Measurements from ENCODE around the gene AHRR.
"Not testable (repeated sequence)": the region's sequence is repeated elsewhere in the genome, so short reads cannot be mapped to it uniquely, and the experiment has no call there.

Gene AHRR

DNA sequence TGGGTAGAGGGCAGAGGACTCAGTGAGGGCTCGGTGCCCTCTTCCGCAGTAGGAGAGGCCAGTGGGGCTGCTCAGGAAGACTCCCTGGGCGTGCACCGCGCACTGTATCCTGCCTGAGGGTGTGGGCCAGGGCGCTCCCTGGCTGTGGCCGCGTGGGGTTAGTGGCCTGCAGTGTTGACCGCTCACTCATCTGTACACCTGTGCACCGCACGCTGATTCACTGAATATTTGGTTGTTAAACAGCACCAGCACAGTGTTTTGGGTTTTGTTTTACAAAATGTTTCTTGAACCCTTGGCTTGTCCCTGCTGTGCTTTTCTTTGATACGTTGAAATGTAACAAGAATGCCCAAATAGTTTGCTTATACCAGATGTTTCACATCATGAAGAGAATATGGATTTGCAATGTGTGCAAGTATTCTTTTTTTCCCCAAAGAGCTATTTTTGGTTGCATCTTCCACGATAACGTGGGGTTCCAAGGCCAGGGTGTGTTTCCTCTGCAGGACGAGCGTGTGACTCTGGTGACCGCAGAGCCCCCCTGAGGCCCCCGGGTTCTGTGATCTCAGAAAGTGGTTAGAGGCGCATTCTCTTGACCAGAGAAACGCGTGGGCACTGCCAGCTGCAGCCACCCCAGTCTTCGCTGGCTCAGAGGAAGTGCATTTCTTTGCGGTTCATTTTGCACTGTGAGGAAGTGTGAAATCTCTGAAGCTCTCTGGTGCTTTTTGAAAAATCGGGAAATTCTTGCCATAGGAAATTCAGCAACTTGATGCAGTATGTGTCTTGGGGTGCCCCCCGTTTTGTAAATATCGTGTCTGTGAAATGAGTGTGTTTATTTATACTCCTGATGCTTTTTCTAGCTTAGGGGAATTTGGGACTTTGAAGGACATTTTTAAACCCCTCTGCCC is 46.9 kb downstream of the AHRR start:
- DNase-seq, result no peak

GRCh38 chr5:369151-369868 is 47.8 kb downstream of the AHRR start:
- no peak for DNase-seq

DNA sequence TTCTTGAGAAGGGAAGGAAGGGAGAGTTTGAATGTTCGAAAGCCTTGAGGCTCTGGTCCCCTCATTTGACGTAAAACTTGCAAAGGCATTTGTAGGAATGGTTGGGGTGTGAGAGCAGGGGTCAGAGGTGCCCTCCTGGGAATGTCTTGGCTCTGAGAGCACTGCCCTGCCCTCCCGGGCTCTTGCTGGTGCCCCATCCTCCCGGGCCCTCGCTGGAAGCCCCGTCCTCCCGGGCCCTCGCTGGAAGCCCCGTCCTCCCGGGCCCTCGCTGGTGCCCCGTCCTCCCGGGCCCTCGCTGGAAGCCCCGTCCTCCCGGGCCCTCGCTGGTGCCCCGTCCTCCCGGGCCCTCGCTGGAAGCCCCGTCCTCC is 48.3 kb downstream of the AHRR start:
- DNase-seq, result not testable (repeated sequence)

DNA sequence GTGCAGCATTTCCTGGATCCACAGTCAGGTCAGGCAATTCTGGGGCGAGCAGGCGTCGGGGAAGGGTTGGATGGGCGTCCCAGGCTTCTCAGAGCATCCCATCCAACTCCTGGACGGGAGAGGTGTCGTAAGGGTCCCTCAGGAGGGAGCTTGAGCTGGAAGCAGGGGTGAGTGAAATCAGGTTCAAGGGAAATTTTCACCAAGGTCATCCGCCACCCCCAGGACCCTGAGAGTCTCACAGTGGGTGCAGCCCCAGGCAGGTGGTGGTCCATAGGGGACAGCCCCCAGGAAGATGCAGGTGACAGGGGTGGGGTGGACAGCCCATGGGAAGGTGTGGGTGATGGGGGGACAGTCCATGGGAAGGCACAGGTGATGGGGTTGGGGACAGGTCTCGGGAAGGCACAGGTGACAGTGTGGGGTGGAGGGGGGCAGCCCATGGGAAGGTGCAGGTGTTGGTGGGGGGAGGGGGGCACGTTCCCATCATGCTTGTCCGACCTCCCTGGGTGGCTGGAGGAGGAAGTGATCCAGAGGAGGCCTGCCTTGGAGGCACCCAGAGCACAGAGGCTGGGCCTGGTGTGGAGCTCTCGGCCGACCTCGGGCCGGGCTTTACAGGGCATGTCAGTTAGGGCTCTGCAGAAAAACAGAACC is 48.9 kb downstream of the AHRR start:
- no peak for DNase-seq

DNA sequence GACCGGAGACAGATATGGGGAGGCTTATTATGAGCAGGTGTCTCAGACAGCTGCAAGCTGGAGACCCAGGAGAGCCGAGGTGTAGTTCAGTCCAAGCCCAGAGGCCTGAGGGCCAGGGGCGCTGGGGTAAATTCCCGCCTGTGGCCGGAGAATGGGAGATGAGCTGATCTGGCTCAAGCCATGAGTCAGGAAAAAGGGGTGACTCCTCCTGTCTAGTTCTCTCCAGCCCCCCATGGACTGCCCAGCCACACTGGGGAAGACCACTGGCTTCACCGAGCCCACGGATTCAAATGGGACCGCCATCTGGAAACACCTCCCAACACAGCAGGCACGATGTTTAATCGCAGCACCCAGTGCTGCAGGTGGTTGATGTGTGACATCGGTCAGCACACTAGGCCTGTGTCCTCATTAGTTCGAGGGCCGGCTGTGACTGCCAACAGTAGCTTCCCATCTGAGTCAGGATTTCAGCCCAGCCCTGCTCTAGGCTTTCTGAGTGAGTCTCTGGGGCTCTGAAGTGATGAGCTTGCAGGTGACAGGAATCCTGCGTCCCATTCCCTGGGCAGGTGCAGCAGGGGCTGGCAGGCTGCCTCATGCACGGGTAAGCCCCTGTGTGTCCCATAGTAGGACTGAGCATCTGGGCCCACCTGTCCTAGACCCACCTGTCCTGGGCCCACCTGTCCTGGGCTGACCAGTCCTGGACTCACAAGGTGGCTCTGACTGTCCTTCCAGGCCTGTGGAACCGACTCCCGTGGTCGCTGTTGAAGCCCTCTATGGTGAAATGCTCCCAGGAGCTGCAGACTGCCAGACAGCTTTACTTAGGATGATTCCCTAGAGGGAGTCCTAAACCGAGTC is 49.7 kb downstream of the AHRR start:
- no peak for DNase-seq

DNA sequence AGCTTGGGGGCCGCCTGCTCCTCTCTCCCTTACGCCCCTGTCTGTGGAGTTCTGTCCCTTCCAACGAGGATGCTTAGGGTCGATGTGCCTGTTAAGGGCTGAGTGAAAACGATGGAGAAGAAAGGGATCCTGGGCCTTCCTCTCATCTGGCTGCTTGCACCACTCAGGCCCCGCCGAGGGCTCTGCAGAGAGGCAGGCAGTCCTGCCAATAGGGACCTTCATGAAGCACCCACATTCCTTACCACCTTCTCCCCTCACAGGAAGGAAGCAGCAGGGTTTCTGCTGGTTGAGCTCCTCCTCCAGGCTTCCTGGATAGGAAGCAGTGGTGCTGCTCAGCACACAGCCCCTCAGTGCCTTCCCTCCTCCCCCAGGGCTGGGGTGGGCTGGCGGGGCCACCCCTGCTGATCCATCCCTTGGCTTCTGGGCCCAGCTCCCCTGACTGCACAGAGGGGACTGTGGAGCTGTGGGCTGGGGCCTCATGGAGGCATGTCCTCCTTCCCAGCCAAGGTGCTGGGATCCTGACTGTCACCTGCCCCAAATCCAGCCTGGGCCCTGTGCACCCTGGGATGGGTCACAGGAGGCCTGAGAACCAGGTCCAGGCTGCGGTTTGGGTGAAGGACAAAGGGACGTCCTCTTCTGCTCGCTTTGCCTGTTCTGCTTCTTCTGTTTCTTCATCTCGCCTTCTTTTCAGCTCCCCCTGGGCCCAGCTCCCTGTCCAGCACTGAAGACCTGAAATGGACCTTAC is 50.5 kb downstream of the AHRR start:
- no peak for DNase-seq

GRCh38 chr5:372556-372995 is 51.1 kb downstream of the AHRR start:
- DNase-seq, result no peak

DNA sequence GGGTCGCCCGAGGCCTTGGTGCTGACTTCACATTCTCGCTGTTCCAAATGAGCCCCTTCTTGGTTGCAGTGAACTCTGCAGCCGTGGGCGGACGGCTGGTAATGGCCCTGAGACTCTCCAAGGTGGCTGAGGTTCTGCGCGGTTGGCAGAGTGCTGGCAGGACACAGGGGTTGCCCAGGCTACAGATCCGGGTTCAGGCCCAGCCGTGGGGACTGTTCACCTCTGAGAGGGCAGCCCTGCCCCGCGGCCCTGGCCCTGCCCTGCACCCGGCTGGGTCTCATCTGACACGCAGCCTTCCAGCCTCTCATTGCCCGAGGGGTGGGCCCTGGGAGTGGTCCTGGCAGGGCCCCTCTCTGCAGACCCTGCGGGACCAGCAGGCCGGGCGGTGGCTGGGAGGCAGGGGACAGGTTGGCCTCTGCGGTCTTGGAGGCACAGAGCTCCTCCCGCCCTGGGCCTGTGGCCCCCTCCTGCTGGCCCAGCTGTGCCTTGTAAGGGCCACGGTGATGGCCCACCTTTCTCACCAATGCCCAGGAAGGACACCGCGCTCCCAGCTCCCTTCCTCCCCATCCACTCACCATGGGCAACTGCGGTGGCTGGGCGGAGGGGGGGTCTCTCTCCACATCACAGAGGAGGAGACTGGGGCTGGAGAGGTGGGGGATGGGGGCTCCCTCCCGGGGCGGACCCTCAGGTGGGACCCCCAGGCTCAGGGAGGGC is 51.6 kb downstream of the AHRR start:
- peak; percentile 33 for DNase-seq

GRCh38 chr5:373710-374602 is 52.4 kb downstream of the AHRR start:
- DNase-seq, result peak; percentile 88

- DNase-seq, result no peak
Observed at GRCh38 chr5:374631-375335, 53.3 kb downstream of the AHRR start.

GRCh38 chr5:375336-375920 is 53.9 kb downstream of the AHRR start:
- DNase-seq, result no peak

DNA sequence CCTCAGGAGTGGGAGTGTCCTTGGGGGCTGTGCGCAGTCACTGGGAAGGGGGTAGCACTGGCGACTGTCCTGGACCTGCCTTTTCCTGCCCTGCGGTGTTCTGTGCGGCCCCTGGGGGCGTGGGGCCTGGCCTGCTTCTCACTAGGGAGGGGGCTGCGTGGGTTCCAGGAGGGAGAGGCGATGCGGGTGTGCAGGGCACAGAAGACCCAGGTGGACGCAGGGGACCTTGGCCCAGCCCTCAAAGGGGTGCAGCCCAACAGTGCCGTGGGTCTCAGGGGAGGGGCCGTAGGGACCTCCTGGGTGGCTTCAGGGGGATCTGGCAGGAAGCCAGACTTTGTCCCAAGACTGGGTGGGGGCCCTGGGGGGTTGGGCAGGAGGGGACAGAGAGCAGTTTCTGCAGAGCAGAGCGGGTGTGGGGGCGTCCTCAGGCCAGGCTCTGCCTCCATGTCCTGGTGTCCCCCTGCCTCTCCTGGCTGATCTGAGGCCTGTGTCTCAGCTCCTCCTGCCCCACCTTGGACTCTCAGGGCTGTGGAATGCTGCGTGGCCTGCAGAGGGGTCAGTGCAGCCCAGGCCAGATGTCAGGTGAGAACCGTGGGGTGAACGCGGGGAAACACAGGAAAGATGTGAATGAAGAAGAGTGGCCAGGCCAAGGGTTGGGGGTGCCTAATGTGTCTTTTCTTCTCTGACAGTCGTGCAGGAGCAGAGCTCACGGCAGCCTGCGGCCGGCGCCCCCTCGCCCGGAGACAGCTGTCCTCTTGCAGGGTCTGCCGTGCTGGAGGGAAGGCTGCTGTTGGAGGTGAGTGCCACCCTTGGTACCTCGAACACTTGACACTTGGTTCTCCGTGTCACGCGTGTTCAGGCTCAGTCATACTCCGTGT is 54.6 kb downstream of the AHRR start:
- no peak for DNase-seq

GRCh38 chr5:376799-377325 is 55.3 kb downstream of the AHRR start:
- DNase-seq, result no peak

- DNase-seq, result no peak
Observed at GRCh38 chr5:377326-377981, 55.9 kb downstream of the AHRR start.

DNA sequence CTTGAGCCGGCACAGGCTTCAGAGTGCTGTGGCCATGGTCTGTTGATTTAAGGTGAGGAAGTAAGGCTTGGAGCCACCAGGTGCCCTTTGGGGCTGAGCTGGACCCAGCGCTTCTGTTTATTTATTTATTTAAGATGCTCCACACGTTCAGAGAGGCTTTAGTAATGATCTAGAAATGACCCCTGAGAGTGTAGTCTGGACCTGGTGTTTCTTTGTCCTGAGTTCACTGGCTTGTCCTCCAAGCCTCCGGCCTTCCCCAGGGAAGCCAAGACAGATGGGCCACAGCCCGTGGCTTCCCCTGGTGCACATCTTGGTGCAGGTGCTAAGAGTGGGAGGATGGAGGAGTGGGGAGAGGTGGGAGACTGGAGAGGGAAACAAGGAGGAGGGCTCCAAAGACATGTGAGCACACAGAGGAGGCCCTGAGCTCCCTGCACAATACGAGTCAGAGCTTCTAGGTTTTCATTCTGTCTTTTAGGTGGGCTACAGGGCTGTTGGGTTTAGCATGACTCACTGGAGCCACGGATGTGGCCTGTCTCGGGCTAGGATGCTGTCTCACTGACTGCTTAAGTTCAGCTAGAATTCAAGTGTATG is 56.9 kb downstream of the AHRR start:
- peak; percentile 51 for DNase-seq

GRCh38 chr5:378976-379742 is 57.6 kb downstream of the AHRR start:
- DNase-seq, result no peak

Measured in stimulated activated CD4-positive, alpha-beta T cell treated with anti-CD3 and anti-CD28 coated beads, Interleukin-4, amount 100 ng/mL, for 1 hour (primary cell).